D721Med (cell line): Measurements from ENCODE around the gene APOBR.
"Not testable (repeated sequence)": the region's sequence is repeated elsewhere in the genome, so short reads cannot be mapped to it uniquely, and the experiment has no call there.

Experiments
- DNase-seq: peaks from one replicate; pipeline ENCODE4 v3.0.0; 2011; ENCODE audit warnings: low spot score; ENCODE audit not compliant: insufficient read length
- FAIRE-seq: peaks from 2 replicates; lab custom pipeline; 2011; peaks lifted over from hg19 to GRCh38; lab: Jason Lieb, UNC
- CTCF ChIP-seq: IDR thresholded peaks from 2 replicates; pipeline ENCODE4 v1.5.1; 2012; ENCODE audit warnings: mild to moderate bottlenecking, control low read depth; ENCODE audit not compliant: insufficient read depth; ENCODE audit errors: missing control alignments

APOBR gene

DNA sequence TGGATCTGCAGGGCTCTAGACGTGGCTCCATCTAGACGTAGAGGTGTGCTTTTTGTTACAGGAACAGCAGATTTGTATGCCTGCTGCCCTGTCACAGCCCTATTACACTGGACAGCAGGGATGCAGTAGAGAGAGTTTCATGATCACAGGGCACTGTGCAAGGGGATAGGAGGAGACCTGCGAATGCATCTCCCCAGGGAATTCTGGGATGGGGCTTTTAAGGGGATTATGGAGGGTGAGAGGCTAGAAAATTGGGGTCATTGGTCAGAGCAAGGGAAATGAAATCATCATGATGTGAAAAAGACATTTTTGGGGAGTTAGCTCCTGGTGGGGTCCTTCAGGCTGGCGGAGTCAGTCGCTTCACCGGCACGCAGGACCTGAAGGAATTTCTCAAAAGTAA is 48.2 kb downstream of the APOBR start:
- no peak for TF ChIP-seq CTCF
- no peak for FAIRE-seq

GRCh38 chr16:28543072-28543471 is 48.6 kb downstream of the APOBR start:
- FAIRE-seq: no peak
- TF ChIP-seq CTCF: no peak
- DNase-seq: no peak

More for the DNA sequence above, 48.2 kb downstream of the APOBR start:
- no peak for DNase-seq

- TF ChIP-seq CTCF: no peak
- DNase-seq (no peak), FAIRE-seq (no peak)
Observed at GRCh38 chr16:28544998-28545397, 50.6 kb downstream of the APOBR start.

DNA sequence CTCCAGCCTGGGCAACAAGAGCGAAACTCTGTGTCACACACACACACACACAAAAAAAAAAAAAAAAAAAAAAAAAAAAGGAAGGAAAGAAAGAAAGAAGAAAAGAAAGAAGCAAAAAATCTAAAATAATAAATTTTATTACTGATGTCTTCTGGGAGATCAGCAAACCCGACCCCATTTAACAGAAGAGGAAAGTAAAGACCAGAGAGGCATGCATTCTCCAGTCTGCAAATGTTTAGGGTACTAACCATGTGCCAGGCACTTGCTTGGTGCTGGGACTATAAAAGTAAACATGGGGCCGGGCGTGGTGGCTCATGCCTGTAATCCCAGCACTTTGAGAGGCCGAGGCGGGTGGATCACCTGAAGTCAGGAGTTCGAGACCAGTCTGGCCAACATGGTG is 51.5 kb downstream of the APOBR start:
- not testable (repeated sequence) for FAIRE-seq, DNase-seq

- no peak for TF ChIP-seq CTCF
- FAIRE-seq (no peak), DNase-seq (no peak)
Observed at GRCh38 chr16:28546626-28547025, 52.2 kb downstream of the APOBR start.

GRCh38 chr16:28548306-28548802 is 53.9 kb downstream of the APOBR start:
- FAIRE-seq (no peak), DNase-seq (no peak)
- no peak for TF ChIP-seq CTCF
